Panc1 (cell line): ENCODE data around the gene CASQ1. TPM values are rescaled to one million over a fixed set of nuclear protein-coding genes. Genes with fewer than 3 reads are reported as not detected.

Experiments used
- ATAC-seq: fragments of 200-7000 bp; cut with Tn5 transposase; 2 replicates; pipeline ENCODE4 v1.9.1; 2020; ENCODE audit warnings: mild to moderate bottlenecking, moderate library complexity
- BruUV-seq: library from RNA; stranded (reverse); fragments of 400-500 nt; replicated peaks from 2 replicates; lab custom pipeline; 2021; lab: Mats Ljungman, UMichigan
- CTCF ChIA-PET: fragments of 300-600 bp; sonication (Branson Sonifier 250); formaldehyde crosslinking; loops from one replicate; lab custom pipeline; 2022; ENCODE audit warnings: antibody characterized with exemption; lab: Charles Lee
- POLR2A ChIA-PET: fragments of 300-600 bp; sonication (Branson Sonifier 250); formaldehyde crosslinking; loops from one replicate; lab custom pipeline; 2022; ENCODE audit warnings: antibody characterized with exemption; lab: Charles Lee
- DNase-seq: peaks from one replicate; pipeline ENCODE4 v3.0.0-alpha.2; 2010; ENCODE audit warnings: low read depth, low spot score
- H3K27ac ChIP-seq: 2 replicates; pipeline ENCODE4 v1.5.1; 2011; ENCODE audit warnings: mild to moderate bottlenecking, low read length, inconsistent platforms
- H3K27me3 ChIP-seq: fragments of 200-500 bp; sonication (Bioruptor generic); 2 replicates; pipeline ENCODE4 v1.6.0; 2014; ENCODE audit warnings: low read length, inconsistent platforms; ENCODE audit not compliant: control insufficient read depth, insufficient read depth
- H3K36me3 ChIP-seq: fragments of 200-500 bp; sonication (Bioruptor generic); 2 replicates; pipeline ENCODE4 v1.5.1; 2014; ENCODE audit warnings: inconsistent platforms, mild to moderate bottlenecking, low read length, moderate library complexity; ENCODE audit not compliant: control insufficient read depth, insufficient read depth
- H3K4me1 ChIP-seq: 2 replicates; pipeline ENCODE4 v1.5.1; 2011; ENCODE audit warnings: inconsistent platforms, mild to moderate bottlenecking, low read length, moderate library complexity; ENCODE audit not compliant: control insufficient read depth, insufficient read depth
- H3K4me3 ChIP-seq, 2 experiments: 2 replicates each; pipeline ENCODE4 v1.5.1; 2011 to 2012; ENCODE audit warnings: low read depth in 2 of 2, low read length in 2 of 2, mild to moderate bottlenecking in 2 of 2, inconsistent platforms in 1 of 2, moderate library complexity in 1 of 2
- H3K9me3 ChIP-seq: fragments of 200-500 bp; sonication (Bioruptor generic); 2 replicates; pipeline ENCODE4 v1.5.1; 2014; ENCODE audit warnings: low read depth, mild to moderate bottlenecking, inconsistent platforms, low read length, moderate library complexity; ENCODE audit not compliant: control insufficient read depth, insufficient read depth
- POLR2AphosphoS5 ChIP-seq: IDR thresholded peaks from 2 replicates; pipeline ENCODE4 v1.6.1; 2012; ENCODE audit warnings: mild to moderate bottlenecking, low read depth, low read length, moderate library complexity
- SIN3A ChIP-seq: IDR thresholded peaks from 2 replicates; pipeline ENCODE4 v1.6.1; 2012; ENCODE audit warnings: low read depth, mild to moderate bottlenecking, low read length, moderate library complexity, borderline replicate concordance; ENCODE audit not compliant: insufficient read depth
- TCF7L2 ChIP-seq: IDR thresholded peaks from 2 replicates; pipeline ENCODE4 v1.6.1; 2011; ENCODE audit warnings: mild to moderate bottlenecking, low read depth, low read length, inconsistent platforms
- in situ Hi-C: cut with HindIII; loops from 2 replicates; pipeline ENCODE4 v1.10.0; 2016; ENCODE audit warnings: low sequenced_read_pairs, low pct_unique_long_range_greater_than_20kb
- intact Hi-C: fragments of 100-400 bp; cut with micrococcal nuclease; formaldehyde crosslinking; loops from one replicate; pipeline ENCODE4 v1.10.0; 2022; ENCODE audit not compliant: unreplicated experiment
- total RNA-seq: library from RNA; stranded (reverse); gene quantifications from one replicate; pipeline ENCODE4 v1.2.1, GENCODE V29; 2021; ENCODE audit not compliant: unreplicated experiment
- TF ChIP-seq, protein P1 (sequence below): fragments of 450-650 bp; IDR thresholded peaks from 2 replicates; pipeline ENCODE4 v1.5.1; 2017; ENCODE audit warnings: mild to moderate bottlenecking
- TF ChIP-seq, protein P2 (sequence below), 2 experiments: IDR thresholded peaks; 2 replicates each; pipeline ENCODE4 v1.6.1; 2011 to 2012; ENCODE audit warnings: low read depth in 2 of 2, control low read depth in 1 of 2, low read length in 1 of 2, mild to moderate bottlenecking in 1 of 2, moderate library complexity in 1 of 2; ENCODE audit not compliant: insufficient read depth in 1 of 2

The CASQ1 gene
- total RNA-seq, 1 experiment from 2014 or later = not detected

DNA sequence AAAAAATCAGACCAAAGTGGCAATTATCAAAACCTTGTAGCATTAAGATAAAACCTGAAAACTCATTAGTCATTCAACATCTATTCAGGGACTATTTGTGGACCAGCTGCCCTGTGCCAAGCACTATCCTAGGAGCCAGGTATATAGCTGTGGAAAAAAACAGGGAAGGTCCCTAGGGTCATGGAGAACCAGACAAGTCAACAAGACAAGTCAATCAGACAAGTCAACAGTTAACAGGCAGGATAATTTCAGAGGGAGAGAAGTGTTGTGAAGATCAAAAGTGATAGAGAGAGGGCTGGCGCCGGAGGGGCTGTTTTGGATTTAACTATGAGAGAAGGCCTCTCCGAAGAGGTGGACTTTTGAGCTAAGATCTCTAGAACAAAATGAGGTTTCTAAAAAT, 42.3 kb upstream of the CASQ1 start:
- Histone ChIP-seq H3K4me1 (no peaks in the 10 kb centered on the region), H3K27me3 (peaks cover 5% of the 10 kb centered on the region), H3K4me3 (no peak overlapping the region), H3K27ac (no peak overlapping the region), H3K9me3 (no peaks in the 10 kb centered on the region), H3K36me3 (no peaks in the 10 kb centered on the region)
- POLR2A ChIA-PET = no interaction called here
- CTCF ChIA-PET = no interaction called here
- BruUV-seq = no TSS peak
- in situ Hi-C loops (no loop called here), intact Hi-C loops (no loop called here)
- DNase-seq (no peak), ATAC-seq (no peak)
- TF ChIP-seq SIN3A (no peak), TCF7L2 (no peak), POLR2AphosphoS5 (no peak)
- TF ChIP-seq, protein P1, sequence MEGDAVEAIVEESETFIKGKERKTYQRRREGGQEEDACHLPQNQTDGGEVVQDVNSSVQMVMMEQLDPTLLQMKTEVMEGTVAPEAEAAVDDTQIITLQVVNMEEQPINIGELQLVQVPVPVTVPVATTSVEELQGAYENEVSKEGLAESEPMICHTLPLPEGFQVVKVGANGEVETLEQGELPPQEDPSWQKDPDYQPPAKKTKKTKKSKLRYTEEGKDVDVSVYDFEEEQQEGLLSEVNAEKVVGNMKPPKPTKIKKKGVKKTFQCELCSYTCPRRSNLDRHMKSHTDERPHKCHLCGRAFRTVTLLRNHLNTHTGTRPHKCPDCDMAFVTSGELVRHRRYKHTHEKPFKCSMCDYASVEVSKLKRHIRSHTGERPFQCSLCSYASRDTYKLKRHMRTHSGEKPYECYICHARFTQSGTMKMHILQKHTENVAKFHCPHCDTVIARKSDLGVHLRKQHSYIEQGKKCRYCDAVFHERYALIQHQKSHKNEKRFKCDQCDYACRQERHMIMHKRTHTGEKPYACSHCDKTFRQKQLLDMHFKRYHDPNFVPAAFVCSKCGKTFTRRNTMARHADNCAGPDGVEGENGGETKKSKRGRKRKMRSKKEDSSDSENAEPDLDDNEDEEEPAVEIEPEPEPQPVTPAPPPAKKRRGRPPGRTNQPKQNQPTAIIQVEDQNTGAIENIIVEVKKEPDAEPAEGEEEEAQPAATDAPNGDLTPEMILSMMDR = no peak
- TF ChIP-seq, protein P2, sequence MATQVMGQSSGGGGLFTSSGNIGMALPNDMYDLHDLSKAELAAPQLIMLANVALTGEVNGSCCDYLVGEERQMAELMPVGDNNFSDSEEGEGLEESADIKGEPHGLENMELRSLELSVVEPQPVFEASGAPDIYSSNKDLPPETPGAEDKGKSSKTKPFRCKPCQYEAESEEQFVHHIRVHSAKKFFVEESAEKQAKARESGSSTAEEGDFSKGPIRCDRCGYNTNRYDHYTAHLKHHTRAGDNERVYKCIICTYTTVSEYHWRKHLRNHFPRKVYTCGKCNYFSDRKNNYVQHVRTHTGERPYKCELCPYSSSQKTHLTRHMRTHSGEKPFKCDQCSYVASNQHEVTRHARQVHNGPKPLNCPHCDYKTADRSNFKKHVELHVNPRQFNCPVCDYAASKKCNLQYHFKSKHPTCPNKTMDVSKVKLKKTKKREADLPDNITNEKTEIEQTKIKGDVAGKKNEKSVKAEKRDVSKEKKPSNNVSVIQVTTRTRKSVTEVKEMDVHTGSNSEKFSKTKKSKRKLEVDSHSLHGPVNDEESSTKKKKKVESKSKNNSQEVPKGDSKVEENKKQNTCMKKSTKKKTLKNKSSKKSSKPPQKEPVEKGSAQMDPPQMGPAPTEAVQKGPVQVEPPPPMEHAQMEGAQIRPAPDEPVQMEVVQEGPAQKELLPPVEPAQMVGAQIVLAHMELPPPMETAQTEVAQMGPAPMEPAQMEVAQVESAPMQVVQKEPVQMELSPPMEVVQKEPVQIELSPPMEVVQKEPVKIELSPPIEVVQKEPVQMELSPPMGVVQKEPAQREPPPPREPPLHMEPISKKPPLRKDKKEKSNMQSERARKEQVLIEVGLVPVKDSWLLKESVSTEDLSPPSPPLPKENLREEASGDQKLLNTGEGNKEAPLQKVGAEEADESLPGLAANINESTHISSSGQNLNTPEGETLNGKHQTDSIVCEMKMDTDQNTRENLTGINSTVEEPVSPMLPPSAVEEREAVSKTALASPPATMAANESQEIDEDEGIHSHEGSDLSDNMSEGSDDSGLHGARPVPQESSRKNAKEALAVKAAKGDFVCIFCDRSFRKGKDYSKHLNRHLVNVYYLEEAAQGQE (IDR thresholded peaks at IDR 0.05; ENCODE audit: insufficient read depth in 1 of 2, low read depth in 2 of 2, low read length in 1 of 2) = no peak

DNA sequence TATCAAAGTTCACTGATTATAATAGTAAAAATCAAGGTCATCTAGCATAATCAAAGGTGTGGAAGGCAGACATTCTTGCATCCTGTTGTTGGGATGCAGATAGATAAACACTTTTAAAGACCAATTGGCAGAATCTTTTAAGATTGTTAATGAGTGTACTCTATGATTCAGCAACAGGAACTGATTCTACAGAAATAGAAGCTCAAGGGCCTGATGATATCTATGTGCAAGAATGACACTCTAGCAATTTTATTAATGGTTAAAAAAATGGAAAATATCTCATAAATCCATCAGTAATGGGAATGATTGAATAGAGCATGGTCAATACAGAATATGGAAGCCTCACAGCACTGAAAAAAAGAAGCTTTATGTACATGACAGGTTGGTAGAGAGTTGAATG, 41.1 kb upstream of the CASQ1 start:
- ChIA-PET POLR2A (no interaction called here), CTCF (no interaction called here)
- ATAC-seq (no peak), DNase-seq (no peak)
- H3K27ac ChIP-seq = no peak overlapping the region
- H3K27me3 ChIP-seq = peaks cover 2% of the 10 kb centered on the region; the same call in 1 of the 2 replicates
- in situ Hi-C loops = no loop called here
- TF ChIP-seq TCF7L2 = no peak
- TF ChIP-seq, protein P1 = no peak
- TF ChIP-seq POLR2AphosphoS5 = no peak
- TF ChIP-seq SIN3A = no peak
- TF ChIP-seq, protein P2 (IDR thresholded peaks at IDR 0.05; ENCODE audit: insufficient read depth in 1 of 2, low read depth in 2 of 2, low read length in 1 of 2) = no peak
- no peak overlapping the region for H3K4me3 ChIP-seq
- H3K36me3 ChIP-seq = no peaks in the 10 kb centered on the region
- intact Hi-C loops = no loop called here
- no TSS peak for BruUV-seq
- H3K4me1 ChIP-seq = no peaks in the 10 kb centered on the region
- no peaks in the 10 kb centered on the region for H3K9me3 ChIP-seq
